ENCODE measurements around the gene SP6.

GRCh38 chr17:47873200-47874090 is 22.5 kb upstream of the SP6 start:
- TF ChIP-seq ZNF274 (IDR thresholded peaks at IDR 0.05; ENCODE audit: borderline replicate concordance, extremely low read depth, low read length) (no peak), POLR2A (IDR thresholded peaks at IDR 0.05; ENCODE audit: control extremely low read depth in 1 of 2, low read depth in 2 of 2, low read length in 2 of 2) (no peak), EZH2 (IDR thresholded peaks at IDR 0.05; ENCODE audit: low read depth, low read length, severe bottlenecking) (no peak), CTCF (IDR thresholded peaks at IDR 0.05; ENCODE audit: control extremely low read depth in 1 of 3, insufficient read depth in 1 of 3, low read depth in 1 of 3, low read length in 3 of 3) (no peak), POLR2AphosphoS5 (IDR thresholded peaks at IDR 0.05; ENCODE audit: low read depth, low read length) (no peak), FOSL1 (IDR thresholded peaks at IDR 0.05; ENCODE audit: insufficient read depth, low read depth, low read length) (no peak), RFX5 (IDR thresholded peaks at IDR 0.05; ENCODE audit: borderline replicate concordance, low read depth, low read length) (no peak), SP1 (IDR thresholded peaks at IDR 0.05; ENCODE audit: low read depth, low read length) (no peak), ATF3 (IDR thresholded peaks at IDR 0.05; ENCODE audit: insufficient read depth, low read depth, low read length) (no peak), SIX5 (IDR thresholded peaks at IDR 0.05; ENCODE audit: low read depth, low read length) (no peak), HDAC2 (IDR thresholded peaks at IDR 0.05; ENCODE audit: borderline replicate concordance in 1 of 2, low read depth in 2 of 2, low read length in 2 of 2) (0 out of 4 replicates have a peak, but pooled peaks of 1 of the 2 experiments have one; percentile 41)
- TF ChIP-seq, protein P1, sequence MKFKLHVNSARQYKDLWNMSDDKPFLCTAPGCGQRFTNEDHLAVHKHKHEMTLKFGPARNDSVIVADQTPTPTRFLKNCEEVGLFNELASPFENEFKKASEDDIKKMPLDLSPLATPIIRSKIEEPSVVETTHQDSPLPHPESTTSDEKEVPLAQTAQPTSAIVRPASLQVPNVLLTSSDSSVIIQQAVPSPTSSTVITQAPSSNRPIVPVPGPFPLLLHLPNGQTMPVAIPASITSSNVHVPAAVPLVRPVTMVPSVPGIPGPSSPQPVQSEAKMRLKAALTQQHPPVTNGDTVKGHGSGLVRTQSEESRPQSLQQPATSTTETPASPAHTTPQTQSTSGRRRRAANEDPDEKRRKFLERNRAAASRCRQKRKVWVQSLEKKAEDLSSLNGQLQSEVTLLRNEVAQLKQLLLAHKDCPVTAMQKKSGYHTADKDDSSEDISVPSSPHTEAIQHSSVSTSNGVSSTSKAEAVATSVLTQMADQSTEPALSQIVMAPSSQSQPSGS (IDR thresholded peaks at IDR 0.05; ENCODE audit: low read length), result no peak

All from H1 (cell line).